GM19455 (cell line): ENCODE measurements around the gene ZBED6.
"Not testable (repeated sequence)": the region's sequence is repeated elsewhere in the genome, so short reads cannot be mapped to it uniquely, and the experiment has no call there.

Source experiments
- ATAC-seq: cut with Tn5 transposase; IDR thresholded peaks from one replicate; pipeline ENCODE4 v1.9.1; 2021; ENCODE audit not compliant: unreplicated experiment

The ZBED6 gene

GRCh38 chr1:203778146-203778545 lies 17.3 kb upstream of the ZBED6 start:
- ATAC-seq = no peak

GRCh38 chr1:203778789-203779188 lies 16.6 kb upstream of the ZBED6 start:
- ATAC-seq = no peak

GRCh38 chr1:203781962-203782361 lies 13.5 kb upstream of the ZBED6 start:
- ATAC-seq = no peak

- ATAC-seq = no peak
These were observed 5.5 kb upstream of the ZBED6 start for GRCh38 chr1:203789966-203790365.

- ATAC-seq = no peak
These were observed 3.9 kb upstream of the ZBED6 start for GRCh38 chr1:203791498-203791897.

- ATAC-seq = no peak
These were observed 2.9 kb upstream of the ZBED6 start for GRCh38 chr1:203792486-203792885.

GRCh38 chr1:203793561-203793960 lies 1.9 kb upstream of the ZBED6 start:
- ATAC-seq = not testable (repeated sequence)

GRCh38 chr1:203794764-203795440 lies 521 bp upstream of the ZBED6 start:
- no peak for ATAC-seq

GRCh38 chr1:203796236-203796605 lies 798 bp downstream of the ZBED6 start:
- ATAC-seq = no peak

GRCh38 chr1:203797216-203797615 lies 1.8 kb downstream of the ZBED6 start:
- no peak for ATAC-seq

- ATAC-seq = no peak
These were observed 2.7 kb downstream of the ZBED6 start for GRCh38 chr1:203797948-203798655.

GRCh38 chr1:203799157-203799556 lies 3.7 kb downstream of the ZBED6 start:
- ATAC-seq = no peak

GRCh38 chr1:203799971-203800370 lies 4.5 kb downstream of the ZBED6 start:
- no peak for ATAC-seq

- no peak for ATAC-seq
These were observed 10.3 kb downstream of the ZBED6 start for GRCh38 chr1:203805689-203806088.

GRCh38 chr1:203807196-203807595 lies 11.8 kb downstream of the ZBED6 start:
- no peak for ATAC-seq

- ATAC-seq = no peak
These were observed 18.3 kb downstream of the ZBED6 start for GRCh38 chr1:203813581-203814341.

GRCh38 chr1:203818399-203818798 lies 23.0 kb downstream of the ZBED6 start:
- no peak for ATAC-seq

GRCh38 chr1:203823306-203823705 lies 27.9 kb downstream of the ZBED6 start:
- no peak for ATAC-seq

GRCh38 chr1:203826175-203826574 lies 30.8 kb downstream of the ZBED6 start:
- no peak for ATAC-seq

GRCh38 chr1:203828002-203828401 lies 32.6 kb downstream of the ZBED6 start:
- no peak for ATAC-seq

GRCh38 chr1:203828503-203828902 lies 33.1 kb downstream of the ZBED6 start:
- no peak for ATAC-seq

- ATAC-seq = not testable (repeated sequence)
These were observed 33.8 kb downstream of the ZBED6 start for GRCh38 chr1:203829247-203829646.
